K562 (cell line): ENCODE measurements around the gene TENT4A. TPM values are rescaled to one million over a fixed set of nuclear protein-coding genes. Genes with fewer than 3 reads are reported as not detected.

Experiments used
- CEBPZ ChIP-seq: fragments of 150-350 bp; IDR thresholded peaks from 2 replicates; pipeline ENCODE4 v1.6.1; 2014; ENCODE audit warnings: low read depth, mild to moderate bottlenecking, low read length, borderline replicate concordance
- DMBX1 ChIP-seq: fragments of 250-450 bp; sonication (Bioruptor Pico); IDR thresholded peaks from 2 replicates; pipeline ENCODE4 v1.8.0; 2022; ENCODE audit warnings: inconsistent platforms, mild to moderate bottlenecking, moderate library complexity, borderline replicate concordance
- ELK1 ChIP-seq: sonication (generic); formaldehyde crosslinking; IDR thresholded peaks from 2 replicates; pipeline ENCODE4 v1.8.1; 2022; ENCODE audit warnings: missing genetic modification reagents
- IRF2 ChIP-seq: sonication (generic); formaldehyde crosslinking; IDR thresholded peaks from 2 replicates; pipeline ENCODE4 v1.8.1; 2022; ENCODE audit warnings: mild to moderate bottlenecking, missing genetic modification reagents
- KLF10 ChIP-seq: fragments of 250-450 bp; sonication (Bioruptor Pico); IDR thresholded peaks from 2 replicates; pipeline ENCODE4 v1.6.1; 2021; ENCODE audit warnings: matching md5 sums
- MEF2A ChIP-seq: IDR thresholded peaks from 2 replicates; pipeline ENCODE4 v1.6.1; 2011; ENCODE audit warnings: low read depth, mild to moderate bottlenecking, low read length, moderate library complexity; ENCODE audit not compliant: control insufficient read depth
- PRPF4 ChIP-seq: fragments of 200-400 bp; formaldehyde crosslinking; IDR thresholded peaks from one replicate; pipeline ENCODE4 v1.6.1; 2017; ENCODE audit warnings: low read length, low read depth, mild to moderate bottlenecking; ENCODE audit not compliant: insufficient read depth, poor library complexity, severe bottlenecking
- SMARCA4 ChIP-seq: fragments of 450-650 bp; IDR thresholded peaks from 2 replicates; pipeline ENCODE4 v1.6.1; 2016
- USF1 ChIP-seq: sonication (generic); formaldehyde crosslinking; IDR thresholded peaks from 2 replicates; pipeline ENCODE4 v1.9.0; 2022; ENCODE audit warnings: mild to moderate bottlenecking, missing genetic modification reagents
- ZBTB7A ChIP-seq: IDR thresholded peaks from 2 replicates; pipeline ENCODE4 v1.6.1; 2011; ENCODE audit warnings: low read depth, mild to moderate bottlenecking, low read length, moderate library complexity, borderline replicate concordance; ENCODE audit not compliant: control insufficient read depth
- ZNF318 ChIP-seq, 2 experiments: fragments of 450-650 bp; IDR thresholded peaks; 2 replicates each; pipeline ENCODE4 v1.6.1; 2016; ENCODE audit warnings: mild to moderate bottlenecking in 2 of 2, borderline replicate concordance in 1 of 2, low read depth in 1 of 2, moderate library complexity in 1 of 2
- polyA plus RNA-seq, 8 experiments: library from polyadenylated mRNA; depleted of rRNA in 4 of 8; stranded (reverse) in 5 of 8; unstranded in 3 of 8; fragments of >200 nt; fragmentation: Nextera tagmentation in 2 of 8; fragmentation: Illumina TruSeq in 1 of 8; extraction: Ambion mirVana in 2 of 8; extraction: Trizol in 1 of 8; gene quantifications; 2 replicates each; pipeline versions ENCODE4 v1.2.1 to v1.2.3, GENCODE V29; 2011 to 2014; ENCODE audit warnings: inconsistent platforms in 1 of 8, missing spikeins in 1 of 8
- total RNA-seq, 7 experiments: library from RNA; depleted of rRNA in 6 of 7; stranded (reverse); fragments of >200 nt in 6 of 7; fragmentation: Illumina TruSeq in 2 of 7; extraction: Trizol in 2 of 7; gene quantifications; 2 replicates each; pipeline versions ENCODE4 v1.2.1 to v1.2.3, GENCODE V29; 2011 to 2021; ENCODE audit warnings: low replicate concordance in 1 of 7

TENT4A gene
- total and polyA plus RNA-seq, 9 of the 15 experiments (the other 6 are each of a cell fraction or from before 2014, with no cell fraction given), result 1.3 to 27.3 (median 13.0) TPM

GRCh38 chr5:6712577-6713273, 507 bp upstream of the TENT4A start (continued):
- no peak for TF ChIP-seq ZNF318 (IDR thresholded peaks at IDR 0.05; ENCODE audit: borderline replicate concordance in 1 of 2, low read depth in 1 of 2)
- TF ChIP-seq KLF10 (CRISPR knock-in tag), result no peak
- peak; percentile 95 for TF ChIP-seq ZBTB7A
- no peak for TF ChIP-seq DMBX1 (CRISPR knock-in tag)
- TF ChIP-seq PRPF4, result peak; percentile 50
- peak; percentile 67; the same call in 1 of the 2 replicates for TF ChIP-seq USF1 (CRISPR knock-in tag)
- TF ChIP-seq MEF2A, result no peak
- no peak for TF ChIP-seq CEBPZ
- TF ChIP-seq SMARCA4, result no peak
- 0 out of 2 replicates have a peak, but pooled peaks have one; percentile 63 for TF ChIP-seq ELK1 (CRISPR knock-in tag)
- no peak for TF ChIP-seq IRF2 (CRISPR knock-in tag)
